GM18505 (cell line): ENCODE measurements around the gene CTNNA2.

ENCODE experiments used
- ATAC-seq: cut with Tn5 transposase; IDR thresholded peaks from one replicate; pipeline ENCODE4 v1.9.1; 2021; ENCODE audit not compliant: unreplicated experiment
- POLR2A ChIP-seq: IDR thresholded peaks from 4 replicates; pipeline ENCODE4 v1.6.1; 2011; ENCODE audit warnings: borderline replicate concordance; ENCODE audit not compliant: insufficient read depth, insufficient read length; ENCODE audit errors: extremely low read depth

The CTNNA2 gene

DNA sequence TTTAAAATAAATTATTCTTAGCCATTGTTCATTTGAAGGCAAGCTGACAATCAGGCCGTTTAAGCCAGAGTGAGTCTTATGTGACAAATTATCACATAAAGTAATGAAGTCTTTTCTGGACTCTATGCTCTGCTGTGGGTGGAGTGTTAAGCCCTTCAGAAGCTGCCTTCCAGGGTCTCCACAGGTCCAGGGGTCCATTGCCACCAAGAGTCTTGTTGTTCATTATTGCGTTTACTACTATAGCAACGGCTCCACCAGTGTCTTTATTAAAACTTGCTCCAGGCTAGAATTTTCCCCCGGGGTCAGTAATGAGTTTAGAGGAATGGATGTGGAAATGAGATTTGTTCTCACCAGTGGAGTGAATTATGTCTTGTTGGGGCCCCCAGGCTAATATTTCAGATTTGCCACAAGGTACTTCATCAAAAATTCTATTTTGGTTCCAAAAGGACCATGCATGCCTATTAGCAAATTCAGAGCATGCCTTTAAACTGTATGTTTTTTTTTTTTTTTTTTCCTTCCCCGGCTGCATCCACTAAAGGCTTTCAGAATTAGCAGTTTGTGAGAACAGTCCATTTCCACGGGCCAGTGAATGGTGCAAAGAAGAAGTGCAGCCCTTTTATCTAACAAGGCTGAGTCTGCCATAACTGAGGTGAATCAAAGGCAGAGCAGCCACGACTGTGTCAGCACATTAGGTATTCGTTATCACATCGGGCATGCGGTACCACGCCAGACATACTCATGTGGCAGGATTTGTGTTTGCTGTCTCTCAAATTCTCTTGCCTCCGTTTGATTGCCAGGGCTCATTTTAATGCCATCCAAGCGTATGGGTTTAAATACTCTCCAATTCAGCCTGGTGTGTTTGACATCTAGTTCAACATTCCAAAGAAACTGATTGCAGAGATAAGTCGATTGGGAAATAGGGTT is 817.9 kb downstream of the CTNNA2 start:
- ATAC-seq, result no peak
- no peak for TF ChIP-seq POLR2A

DNA sequence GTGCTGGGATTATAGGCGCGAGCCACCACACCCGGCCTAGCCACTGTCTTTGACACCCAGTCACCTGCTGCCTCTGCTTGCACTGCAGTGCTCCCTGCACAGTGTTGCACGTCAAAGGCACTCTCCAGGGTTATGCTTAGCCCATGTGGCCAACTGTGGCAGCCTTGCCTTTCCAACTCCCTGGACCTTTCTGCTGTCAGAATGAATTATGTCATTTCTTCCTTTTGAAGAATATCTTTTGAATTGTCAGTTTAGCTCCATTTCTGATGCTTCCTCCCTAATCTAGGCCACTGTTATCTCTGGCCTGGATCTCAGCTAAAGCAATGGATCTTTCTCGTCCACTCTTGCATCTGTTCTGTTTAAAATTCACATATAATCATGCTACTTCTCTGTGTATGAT is 821.0 kb downstream of the CTNNA2 start:
- TF ChIP-seq POLR2A, result no peak
- ATAC-seq, result no peak

DNA sequence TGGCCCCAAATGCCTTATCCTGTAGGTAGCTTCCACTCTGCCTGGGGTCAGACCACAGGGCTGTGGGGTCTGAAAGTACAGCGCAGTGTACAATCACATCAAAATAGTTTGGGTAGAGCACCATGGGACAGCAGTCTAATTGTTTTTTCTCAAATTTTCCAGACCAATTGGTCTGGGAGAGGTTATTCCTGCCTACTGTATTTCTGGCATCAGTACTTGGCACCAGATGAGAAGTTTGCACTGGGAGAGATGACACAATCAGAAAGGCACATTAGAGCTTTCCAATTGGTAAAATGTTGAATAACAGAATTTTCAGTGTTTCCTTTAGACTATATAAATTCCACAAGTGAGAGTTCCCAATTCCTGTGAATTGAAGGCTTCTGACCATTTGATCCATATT is 822.6 kb downstream of the CTNNA2 start:
- TF ChIP-seq POLR2A, result no peak
- no peak for ATAC-seq

DNA sequence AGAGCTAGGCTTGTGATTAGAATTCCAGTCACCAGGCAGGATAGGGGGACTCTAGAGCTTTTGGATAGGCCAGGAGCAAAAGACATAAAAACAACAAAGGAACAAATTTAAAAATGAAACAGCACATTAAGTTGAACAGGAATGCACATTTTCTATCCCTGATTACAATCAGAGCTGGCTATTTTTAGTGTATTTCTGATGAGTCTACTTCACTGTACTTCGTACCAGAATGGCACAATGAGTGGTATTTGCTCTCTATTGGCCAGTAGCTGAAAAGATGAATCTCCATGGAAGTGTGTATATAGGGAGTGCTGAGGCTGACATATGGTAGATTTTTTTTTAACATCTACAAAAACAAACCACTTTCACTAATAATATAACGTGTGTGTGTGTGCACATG is 825.9 kb downstream of the CTNNA2 start:
- no peak for TF ChIP-seq POLR2A
- ATAC-seq, result no peak

DNA sequence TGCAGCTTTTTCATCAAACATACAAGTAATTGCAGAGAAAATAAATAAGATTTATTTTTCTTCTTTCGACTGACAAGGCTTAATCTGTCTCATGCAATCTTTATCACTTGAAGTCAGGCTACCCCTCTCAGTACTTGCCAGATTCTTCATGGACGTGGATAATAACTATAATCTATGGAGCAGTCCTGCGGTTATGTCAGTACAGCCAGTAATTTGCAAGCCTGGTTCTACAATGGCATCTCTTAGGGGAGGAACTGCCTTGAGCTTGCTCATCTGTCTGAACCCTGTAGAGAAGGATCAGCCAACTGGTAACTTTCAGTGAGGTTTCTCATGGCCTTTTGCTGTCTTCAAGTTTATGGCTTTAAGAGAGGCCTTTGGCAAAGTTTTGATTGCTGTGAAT is 827.2 kb downstream of the CTNNA2 start:
- TF ChIP-seq POLR2A, result no peak
- ATAC-seq, result no peak

DNA sequence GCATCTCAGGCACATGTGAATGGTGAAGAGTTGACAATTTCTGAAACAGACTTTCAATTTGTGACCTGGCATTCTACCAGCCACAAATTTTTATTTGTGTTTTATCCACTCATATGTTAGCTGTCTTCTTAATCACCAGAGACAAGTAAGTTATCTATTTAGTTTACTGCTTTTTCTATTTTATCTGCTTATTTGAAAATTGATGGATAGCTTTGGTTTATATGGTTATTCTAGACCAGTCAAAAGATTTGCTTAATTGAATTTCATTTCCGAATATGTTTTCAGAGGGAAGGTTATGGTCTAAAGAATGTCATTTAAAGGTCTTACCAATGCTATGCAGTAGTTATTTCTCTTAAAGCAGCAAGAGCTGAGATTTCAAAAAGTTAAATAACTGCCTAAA is 835.2 kb downstream of the CTNNA2 start:
- ATAC-seq, result no peak
- TF ChIP-seq POLR2A, result no peak

GRCh38 chr2:80348953-80349352 is 836.1 kb downstream of the CTNNA2 start:
- TF ChIP-seq POLR2A, result no peak
- ATAC-seq, result no peak

DNA sequence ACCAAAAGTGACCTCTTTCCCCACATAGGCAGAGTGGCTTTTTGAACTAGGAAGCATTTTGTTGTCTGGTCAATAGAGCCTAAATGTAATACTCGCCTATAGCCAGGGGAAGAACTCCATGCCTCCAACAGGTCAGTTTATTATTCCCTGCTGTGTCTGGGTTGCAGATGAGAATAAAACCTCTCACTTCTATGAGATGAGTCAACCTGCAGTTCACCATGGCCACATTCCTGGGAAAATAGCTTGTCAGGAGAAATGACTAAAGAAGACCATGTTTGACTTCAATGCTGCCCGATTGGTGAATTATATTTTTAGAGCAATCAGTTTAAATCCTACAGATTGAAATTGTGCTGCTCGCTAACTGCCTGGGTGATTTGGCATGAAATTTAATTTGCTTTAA is 838.4 kb downstream of the CTNNA2 start:
- no peak for ATAC-seq
- TF ChIP-seq POLR2A, result no peak

- no peak for ATAC-seq
- no peak for TF ChIP-seq POLR2A
These were observed 842.0 kb downstream of the CTNNA2 start for GRCh38 chr2:80354858-80355257.

DNA sequence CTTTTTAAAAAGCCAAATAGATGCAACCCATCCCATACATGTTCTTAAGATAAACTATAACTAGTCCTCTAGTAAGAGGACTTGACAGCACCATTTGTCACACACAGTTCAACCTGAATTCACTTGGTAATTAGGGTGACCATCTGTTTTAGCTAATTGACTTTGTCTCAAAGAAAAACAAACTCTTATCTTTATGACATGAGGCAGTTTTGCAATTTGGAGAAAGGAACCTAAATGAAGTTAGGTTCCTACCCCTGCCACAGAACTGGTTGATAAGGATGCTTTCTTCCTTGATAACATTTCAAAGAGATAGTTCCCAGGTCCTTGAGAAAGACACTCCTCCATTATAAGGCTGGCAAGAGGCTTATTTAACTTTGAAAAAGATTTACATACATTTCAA is 849.1 kb downstream of the CTNNA2 start:
- no peak for ATAC-seq
- TF ChIP-seq POLR2A, result no peak

- TF ChIP-seq POLR2A, result no peak
- ATAC-seq, result no peak
These were observed 850.5 kb downstream of the CTNNA2 start for GRCh38 chr2:80363330-80363729.

- ATAC-seq, result no peak
- no peak for TF ChIP-seq POLR2A
These were observed 851.0 kb downstream of the CTNNA2 start for GRCh38 chr2:80363791-80364349.

- no peak for TF ChIP-seq POLR2A
- ATAC-seq, result no peak
These were observed 851.8 kb downstream of the CTNNA2 start for GRCh38 chr2:80364524-80365212.

GRCh38 chr2:80365762-80366161 is 852.9 kb downstream of the CTNNA2 start:
- no peak for ATAC-seq
- TF ChIP-seq POLR2A, result no peak
